Testis (tissue), 2 donors: Measurements from ENCODE around the gene ARSD.

Experiments
- POLR2A ChIP-seq: fragments of 450-650 bp; IDR thresholded peaks from one replicate; pipeline ENCODE4 v1.6.1; 2017; ENCODE audit warnings: antibody characterized with exemption, mild to moderate bottlenecking, moderate library complexity
- TF ChIP-seq, protein P1 (sequence below), 3 experiments: fragments of 450-650 bp in 2 of 3; fragments of 200-600 bp in 1 of 3; sonication (generic) in 1 of 3; IDR thresholded peaks; one replicate each; pipeline ENCODE4 v1.5.1; 2016 to 2019; ENCODE audit warnings: antibody characterized with exemption in 3 of 3, mild to moderate bottlenecking in 2 of 3, moderate library complexity in 1 of 3

DNA sequence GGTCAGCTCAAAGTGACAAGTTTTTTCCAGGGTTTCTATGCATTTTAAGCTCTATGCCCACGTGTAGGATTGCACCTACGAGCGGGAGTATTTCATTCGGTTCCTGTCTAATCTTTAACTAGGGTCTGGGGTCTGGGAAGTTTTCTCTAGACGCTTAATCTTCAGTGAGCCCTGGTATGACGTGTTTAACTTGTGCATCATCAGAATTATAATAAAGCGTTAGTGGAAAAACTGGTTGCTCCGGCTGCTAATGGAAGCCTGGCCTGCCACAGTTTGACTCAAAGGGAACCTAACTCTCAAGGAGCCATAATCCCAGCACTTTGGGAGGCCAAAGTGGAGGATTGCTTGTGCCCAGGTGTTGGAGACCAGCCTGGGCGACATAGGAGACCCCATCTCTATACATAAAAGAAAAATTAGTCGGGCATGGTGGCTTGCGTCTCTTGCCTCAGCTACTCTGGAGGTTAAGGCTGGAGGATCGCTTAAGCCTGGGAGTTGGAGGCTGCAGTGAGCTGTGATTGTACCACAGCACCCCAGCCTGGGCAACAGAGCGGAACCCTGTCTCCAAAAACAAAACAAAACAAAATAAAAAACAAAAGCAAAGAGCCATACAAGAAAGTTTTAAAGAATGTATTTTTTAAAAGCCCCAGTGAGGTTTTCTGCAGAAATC, 30.2 kb downstream of the ARSD start:
- TF ChIP-seq, protein P1, sequence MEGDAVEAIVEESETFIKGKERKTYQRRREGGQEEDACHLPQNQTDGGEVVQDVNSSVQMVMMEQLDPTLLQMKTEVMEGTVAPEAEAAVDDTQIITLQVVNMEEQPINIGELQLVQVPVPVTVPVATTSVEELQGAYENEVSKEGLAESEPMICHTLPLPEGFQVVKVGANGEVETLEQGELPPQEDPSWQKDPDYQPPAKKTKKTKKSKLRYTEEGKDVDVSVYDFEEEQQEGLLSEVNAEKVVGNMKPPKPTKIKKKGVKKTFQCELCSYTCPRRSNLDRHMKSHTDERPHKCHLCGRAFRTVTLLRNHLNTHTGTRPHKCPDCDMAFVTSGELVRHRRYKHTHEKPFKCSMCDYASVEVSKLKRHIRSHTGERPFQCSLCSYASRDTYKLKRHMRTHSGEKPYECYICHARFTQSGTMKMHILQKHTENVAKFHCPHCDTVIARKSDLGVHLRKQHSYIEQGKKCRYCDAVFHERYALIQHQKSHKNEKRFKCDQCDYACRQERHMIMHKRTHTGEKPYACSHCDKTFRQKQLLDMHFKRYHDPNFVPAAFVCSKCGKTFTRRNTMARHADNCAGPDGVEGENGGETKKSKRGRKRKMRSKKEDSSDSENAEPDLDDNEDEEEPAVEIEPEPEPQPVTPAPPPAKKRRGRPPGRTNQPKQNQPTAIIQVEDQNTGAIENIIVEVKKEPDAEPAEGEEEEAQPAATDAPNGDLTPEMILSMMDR (IDR thresholded peaks at IDR 0.05), result no peak
- TF ChIP-seq POLR2A, result no peak
